ENCODE data around the gene LGALSL.

DNA sequence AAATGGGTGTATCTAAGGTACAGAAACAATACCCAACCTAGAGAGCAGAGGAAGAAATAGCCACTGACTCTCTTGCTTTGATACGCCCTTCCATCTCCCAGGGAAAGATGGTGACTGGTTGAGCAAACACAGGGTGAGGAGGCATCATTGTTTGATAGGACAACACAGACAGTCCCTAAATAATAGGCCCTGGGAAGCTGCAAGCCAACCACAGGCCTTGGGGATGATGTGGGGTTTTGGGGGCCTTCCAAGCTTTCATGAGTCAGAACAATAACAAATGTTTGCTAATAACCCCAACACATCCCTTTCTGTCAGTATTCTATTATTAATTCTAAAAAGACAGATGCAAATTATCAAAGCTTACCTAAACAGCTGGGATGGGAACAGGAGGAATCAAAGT is 9.8 kb downstream of the LGALSL start:
- TF ChIP-seq POLR2AphosphoS5 (IDR thresholded peaks at IDR 0.05), result no peak
- TF ChIP-seq, protein P1, sequence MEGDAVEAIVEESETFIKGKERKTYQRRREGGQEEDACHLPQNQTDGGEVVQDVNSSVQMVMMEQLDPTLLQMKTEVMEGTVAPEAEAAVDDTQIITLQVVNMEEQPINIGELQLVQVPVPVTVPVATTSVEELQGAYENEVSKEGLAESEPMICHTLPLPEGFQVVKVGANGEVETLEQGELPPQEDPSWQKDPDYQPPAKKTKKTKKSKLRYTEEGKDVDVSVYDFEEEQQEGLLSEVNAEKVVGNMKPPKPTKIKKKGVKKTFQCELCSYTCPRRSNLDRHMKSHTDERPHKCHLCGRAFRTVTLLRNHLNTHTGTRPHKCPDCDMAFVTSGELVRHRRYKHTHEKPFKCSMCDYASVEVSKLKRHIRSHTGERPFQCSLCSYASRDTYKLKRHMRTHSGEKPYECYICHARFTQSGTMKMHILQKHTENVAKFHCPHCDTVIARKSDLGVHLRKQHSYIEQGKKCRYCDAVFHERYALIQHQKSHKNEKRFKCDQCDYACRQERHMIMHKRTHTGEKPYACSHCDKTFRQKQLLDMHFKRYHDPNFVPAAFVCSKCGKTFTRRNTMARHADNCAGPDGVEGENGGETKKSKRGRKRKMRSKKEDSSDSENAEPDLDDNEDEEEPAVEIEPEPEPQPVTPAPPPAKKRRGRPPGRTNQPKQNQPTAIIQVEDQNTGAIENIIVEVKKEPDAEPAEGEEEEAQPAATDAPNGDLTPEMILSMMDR (IDR thresholded peaks at IDR 0.05), result no peak
- no peak for TF ChIP-seq POLR2A (IDR thresholded peaks at IDR 0.05)
- TF ChIP-seq EP300 (IDR thresholded peaks at IDR 0.05), result no peak
